Activated CD8-positive, alpha-beta memory T cell treated with anti-CD3 and anti-CD28 coated beads, Interleukin-2, amount 50 U/mL, for 1 hour (primary cell): ENCODE results near the gene BTBD9.

Source experiments
- DNase-seq: peaks from one replicate; pipeline ENCODE4 v3.0.0-alpha.2; 2020; ENCODE audit errors: extremely low read depth

BTBD9 gene

GRCh38 chr6:38163186-38164130 is 476.3 kb downstream of the BTBD9 start:
- DNase-seq = no peak

- no peak for DNase-seq
These were observed 477.1 kb downstream of the BTBD9 start for GRCh38 chr6:38162493-38163185.

- no peak for DNase-seq
These were observed 477.8 kb downstream of the BTBD9 start for GRCh38 chr6:38161754-38162492.

GRCh38 chr6:38161331-38161730 is 478.4 kb downstream of the BTBD9 start:
- DNase-seq = no peak

- no peak for DNase-seq
These were observed 478.9 kb downstream of the BTBD9 start for GRCh38 chr6:38160831-38161230.

GRCh38 chr6:38159596-38159995 is 480.1 kb downstream of the BTBD9 start:
- no peak for DNase-seq

GRCh38 chr6:38158762-38159350 is 480.9 kb downstream of the BTBD9 start:
- no peak for DNase-seq

GRCh38 chr6:38157905-38158304 is 481.8 kb downstream of the BTBD9 start:
- no peak for DNase-seq

- DNase-seq = no peak
These were observed 482.7 kb downstream of the BTBD9 start for GRCh38 chr6:38156818-38157565.

- no peak for DNase-seq
These were observed 484.0 kb downstream of the BTBD9 start for GRCh38 chr6:38155621-38156204.

- DNase-seq = no peak
These were observed 484.6 kb downstream of the BTBD9 start for GRCh38 chr6:38155144-38155543.

- no peak for DNase-seq
These were observed 485.0 kb downstream of the BTBD9 start for GRCh38 chr6:38154731-38155130.

- no peak for DNase-seq
These were observed 485.9 kb downstream of the BTBD9 start for GRCh38 chr6:38153798-38154345.

GRCh38 chr6:38153076-38153797 is 486.5 kb downstream of the BTBD9 start:
- no peak for DNase-seq

- no peak for DNase-seq
These were observed 487.1 kb downstream of the BTBD9 start for GRCh38 chr6:38152620-38153019.

- DNase-seq = no peak
These were observed 487.9 kb downstream of the BTBD9 start for GRCh38 chr6:38151580-38152500.

GRCh38 chr6:38150681-38151296 is 488.9 kb downstream of the BTBD9 start:
- no peak for DNase-seq

- no peak for DNase-seq
These were observed 489.7 kb downstream of the BTBD9 start for GRCh38 chr6:38150021-38150420.
